Stimulated activated naive CD8-positive, alpha-beta T cell treated with anti-CD3 and anti-CD28 coated beads, Interleukin-15, amount 100 ng/mL, for 72 hours (primary cell): ENCODE data around the gene ARF5.
"Not testable (repeated sequence)": the region's sequence is repeated elsewhere in the genome, so short reads cannot be mapped to it uniquely, and the experiment has no call there.

Experiments
- ATAC-seq: fragments of 150-1000 bp; cut with Tn5 transposase; 2 replicates; pipeline ENCODE4 v1.10.0; 2021; ENCODE audit warnings: mild to moderate bottlenecking, moderate library complexity
- DNase-seq, 2 donors: peaks; one replicate each; pipeline ENCODE4 v3.0.0; 2021 to 2022
- H3K27ac Mint-ChIP-seq, 2 donors: one replicate each; pipeline ENCODE4 v1.8.0; 2022; ENCODE audit warnings: mild to moderate bottlenecking in 2 of 2, mixed read lengths in 2 of 2, moderate library complexity in 2 of 2
- H3K27me3 Mint-ChIP-seq: one replicate; pipeline ENCODE4 v1.8.0; 2022; ENCODE audit warnings: mixed read lengths
- H3K4me1 Mint-ChIP-seq: one replicate; pipeline ENCODE4 v1.8.0; 2022; ENCODE audit warnings: mild to moderate bottlenecking, mixed read lengths
- H3K4me3 Mint-ChIP-seq, 2 donors: one replicate each; pipeline ENCODE4 v1.8.0; 2022; ENCODE audit warnings: mild to moderate bottlenecking in 2 of 2, mixed read lengths in 2 of 2, moderate library complexity in 1 of 2
- H3K9me3 Mint-ChIP-seq, 2 donors: one replicate each; pipeline ENCODE4 v1.8.0; 2022; ENCODE audit warnings: mixed read lengths in 2 of 2

Gene ARF5

DNA sequence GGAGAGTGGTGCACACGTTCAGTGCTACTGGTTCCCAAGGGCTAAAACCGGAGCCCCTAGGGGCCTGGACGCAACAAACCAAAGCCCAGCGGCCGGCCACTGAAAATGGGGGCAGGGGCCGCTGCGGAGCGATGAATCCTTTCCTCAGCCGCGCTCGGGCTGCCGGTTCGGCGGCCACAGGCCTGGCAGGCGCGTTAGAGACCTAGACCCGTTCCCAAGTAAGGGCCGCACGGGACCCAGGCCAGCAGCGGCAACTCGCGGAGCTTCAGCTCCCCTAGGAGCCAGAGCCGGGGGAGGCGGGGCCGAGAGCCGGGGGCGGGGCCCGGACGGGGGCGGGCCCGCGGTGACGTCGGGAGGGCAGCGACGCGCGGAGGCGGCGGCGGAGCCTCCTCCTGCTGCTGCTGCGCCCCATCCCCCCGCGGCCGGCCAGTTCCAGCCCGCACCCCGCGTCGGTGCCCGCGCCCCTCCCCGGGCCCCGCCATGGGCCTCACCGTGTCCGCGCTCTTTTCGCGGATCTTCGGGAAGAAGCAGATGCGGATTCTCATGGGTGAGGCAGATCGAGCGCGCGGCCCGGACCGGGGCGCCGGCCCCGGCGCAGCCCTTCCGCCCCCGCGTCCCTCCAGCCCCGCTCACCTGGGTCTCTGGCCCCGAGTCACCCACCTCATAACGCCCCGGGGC, at the start of gene ARF5:
ARF5 (plus strand) TSS at position 393 of the 678 bp plus-strand sequence; CDS start at position 481, 88 bp downstream.
- peaks cover 53% of the 10 kb centered on the region for H3K4me1 Mint-ChIP-seq
- H3K9me3 Mint-ChIP-seq: no peaks in the 10 kb centered on the region
- peak within 1 kb of the TSS; percentile 88 to 94 for H3K27ac Mint-ChIP-seq
- DNase-seq: peak; percentile 84 to 87
- peak; percentile 85 for ATAC-seq
- peak within 1 kb of the TSS; percentile 87 to 92 for H3K4me3 Mint-ChIP-seq
- no peaks in the 10 kb centered on the region for H3K27me3 Mint-ChIP-seq

DNA sequence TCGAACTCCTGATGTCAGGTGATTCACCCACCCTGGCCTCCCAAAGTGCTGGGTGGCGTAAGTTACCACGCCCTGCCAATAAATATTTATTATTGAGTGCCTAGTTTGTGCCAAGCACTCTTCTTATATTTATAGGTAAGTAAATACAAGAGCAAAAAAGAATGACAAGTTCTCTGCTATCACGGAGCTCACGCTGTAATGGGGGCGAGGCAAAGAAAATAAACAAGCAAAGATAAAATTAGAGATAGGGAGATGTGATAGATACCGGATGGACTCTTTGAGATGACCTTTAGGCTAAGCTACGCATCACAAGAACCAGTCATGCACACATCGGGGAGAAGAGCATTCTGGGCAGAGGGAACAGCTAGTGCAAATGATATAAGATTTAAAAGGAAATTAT, 49.1 kb upstream of the ARF5 start:
- H3K27ac Mint-ChIP-seq: no peak overlapping the region
- H3K4me3 Mint-ChIP-seq: no peak overlapping the region
- H3K27me3 Mint-ChIP-seq: peaks cover 33% of the 10 kb centered on the region
- H3K9me3 Mint-ChIP-seq: no peaks in the 10 kb centered on the region
- ATAC-seq (no peak), DNase-seq (no peak)
- H3K4me1 Mint-ChIP-seq: peaks cover 6% of the 10 kb centered on the region

DNA sequence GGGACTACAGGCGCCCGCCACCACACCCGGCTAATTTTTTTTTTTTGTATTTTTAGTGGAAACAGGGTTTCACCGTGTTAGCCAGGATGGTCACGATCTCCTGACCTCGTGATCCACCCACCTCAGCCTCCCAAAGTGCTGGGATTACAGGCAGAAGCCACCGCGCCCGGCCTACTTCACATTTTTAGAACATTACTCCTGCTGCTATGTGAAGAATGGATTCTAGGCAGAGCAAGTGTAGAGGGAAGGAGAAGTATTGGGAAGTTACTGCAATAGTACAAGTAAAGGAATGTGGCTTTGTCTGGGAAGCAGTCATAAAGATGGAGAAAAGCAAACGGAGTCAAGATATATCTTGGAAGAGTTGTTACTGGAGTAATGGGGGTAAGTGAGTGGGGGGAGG, 47.8 kb upstream of the ARF5 start:
- not testable (repeated sequence) for ATAC-seq, H3K27ac Mint-ChIP-seq, H3K4me1 Mint-ChIP-seq, H3K4me3 Mint-ChIP-seq, H3K9me3 Mint-ChIP-seq, DNase-seq
- H3K27me3 Mint-ChIP-seq: peaks cover 28% of the 10 kb centered on the region

DNA sequence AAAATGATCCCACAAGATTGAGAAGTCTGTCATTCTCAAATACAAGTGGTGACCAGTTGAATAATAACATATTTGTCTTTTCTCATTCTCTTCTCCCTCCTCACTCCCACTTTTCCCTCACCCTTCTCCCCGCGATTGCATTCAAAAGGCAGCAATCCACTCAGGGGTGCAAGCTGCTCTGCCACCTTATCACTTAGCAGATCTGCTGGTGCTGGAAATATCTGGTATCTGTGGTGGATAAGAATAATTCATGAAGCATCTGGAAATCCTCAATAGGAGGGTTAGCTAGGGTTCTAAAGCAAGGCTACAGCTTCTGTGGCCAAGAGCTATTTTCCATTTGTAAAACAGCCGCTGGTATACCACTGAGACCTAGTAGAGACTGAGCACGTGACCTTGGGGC, 46.7 kb upstream of the ARF5 start:
- peaks cover 6% of the 10 kb centered on the region for H3K4me1 Mint-ChIP-seq
- no peak for ATAC-seq
- H3K4me3 Mint-ChIP-seq: no peak overlapping the region
- H3K9me3 Mint-ChIP-seq: peaks cover 8 to 14% of the 10 kb centered on the region in 2 donors
- H3K27ac Mint-ChIP-seq: no peak overlapping the region
- DNase-seq: no peak
- peaks cover 17% of the 10 kb centered on the region for H3K27me3 Mint-ChIP-seq

DNA sequence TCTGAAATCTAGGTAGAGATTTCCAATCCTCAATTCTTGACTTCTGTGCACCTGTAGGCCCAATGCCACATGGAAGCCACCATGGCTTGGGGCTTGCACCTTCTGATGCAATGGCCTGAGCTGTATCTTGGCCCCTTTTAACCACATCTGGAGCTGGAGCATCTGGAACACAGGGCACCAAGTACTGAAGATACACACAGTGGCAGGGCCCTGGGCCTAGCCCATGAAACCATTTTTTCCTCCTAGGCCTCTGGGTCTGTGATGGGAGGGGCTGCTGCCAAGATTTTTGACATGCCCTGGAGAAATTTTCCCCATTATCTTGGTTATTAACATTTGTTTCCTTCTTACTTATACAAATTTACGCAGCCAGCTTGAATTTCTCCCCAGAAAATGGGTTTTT, 41.9 kb upstream of the ARF5 start:
- Mint-ChIP-seq H3K27ac (no peak overlapping the region), H3K27me3 (no peaks in the 10 kb centered on the region), H3K4me3 (no peak overlapping the region), H3K4me1 (no peaks in the 10 kb centered on the region), H3K9me3 (peaks cover 14 to 21% of the 10 kb centered on the region in 2 donors)
- no peak for DNase-seq
- no peak for ATAC-seq

DNA sequence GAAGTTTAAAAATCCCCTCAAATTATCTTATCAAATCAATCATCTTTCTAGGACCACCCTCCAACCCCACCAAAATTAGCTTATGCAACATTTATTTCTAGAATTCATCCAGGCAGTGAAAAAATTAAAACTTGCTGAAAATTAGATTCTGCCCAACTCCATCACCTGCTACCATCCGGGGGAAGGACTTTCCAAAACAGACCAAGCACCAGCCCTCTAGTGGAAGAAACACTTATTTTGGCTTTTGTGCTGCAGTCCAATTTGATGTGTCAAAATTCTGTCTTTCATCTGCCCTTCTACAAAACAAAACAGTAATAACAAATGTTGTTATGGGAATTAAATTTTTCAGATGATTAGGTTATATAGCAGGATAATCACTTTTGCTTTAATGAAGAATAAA, 38.0 kb upstream of the ARF5 start:
- ATAC-seq (no peak), DNase-seq (no peak)
- no peaks in the 10 kb centered on the region for H3K27me3 Mint-ChIP-seq
- no peak overlapping the region for H3K27ac Mint-ChIP-seq
- H3K9me3 Mint-ChIP-seq: peaks cover 13 to 20% of the 10 kb centered on the region in 2 donors
- no peaks in the 10 kb centered on the region for H3K4me1 Mint-ChIP-seq
- H3K4me3 Mint-ChIP-seq: no peak overlapping the region

DNA sequence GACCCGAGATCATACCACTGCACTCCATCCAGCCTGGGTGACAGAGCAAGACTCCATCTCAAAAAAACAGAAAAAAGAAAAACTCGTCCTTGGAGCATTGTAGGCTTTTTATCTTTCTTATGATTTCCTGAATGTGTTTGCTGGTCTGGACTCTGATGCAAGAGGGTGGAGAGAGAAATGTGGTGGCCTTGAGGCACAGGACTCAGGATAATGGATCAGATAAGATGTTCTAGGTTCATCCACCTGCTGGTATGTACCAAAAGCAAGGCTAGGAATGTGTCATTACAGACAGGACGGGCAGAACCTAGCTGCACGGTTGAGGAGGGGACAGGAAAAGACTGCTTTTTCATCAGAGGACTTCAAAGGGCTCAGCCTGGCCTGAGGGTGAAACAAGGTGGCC, 36.3 kb upstream of the ARF5 start:
- ATAC-seq: no peak
- Mint-ChIP-seq H3K27me3 (no peaks in the 10 kb centered on the region), H3K9me3 (peaks cover 2 to 10% of the 10 kb centered on the region in 2 donors), H3K4me1 (no peaks in the 10 kb centered on the region), H3K4me3 (no peak overlapping the region), H3K27ac (no peak overlapping the region)
- DNase-seq: no peak

DNA sequence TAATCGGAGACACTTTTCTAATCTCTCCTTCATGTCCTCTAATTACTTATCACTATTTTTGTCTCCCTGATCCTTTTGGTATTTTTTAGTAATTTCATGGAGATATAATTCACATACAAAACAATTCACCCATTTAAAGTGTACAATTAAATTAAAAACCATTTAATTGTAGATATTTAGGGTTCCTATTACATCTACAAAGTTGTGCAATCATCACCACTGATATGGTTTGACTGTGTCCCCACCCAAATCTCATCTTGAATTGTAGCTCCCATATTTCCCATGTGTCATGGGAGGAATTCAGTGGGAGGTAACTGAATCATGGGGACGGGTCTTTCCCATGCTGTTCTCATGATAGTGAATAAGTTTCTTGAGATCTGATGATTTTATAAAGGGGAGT, 31.8 kb upstream of the ARF5 start:
- peaks cover 0 to 8% of the 10 kb centered on the region in 2 donors for H3K9me3 Mint-ChIP-seq

DNA sequence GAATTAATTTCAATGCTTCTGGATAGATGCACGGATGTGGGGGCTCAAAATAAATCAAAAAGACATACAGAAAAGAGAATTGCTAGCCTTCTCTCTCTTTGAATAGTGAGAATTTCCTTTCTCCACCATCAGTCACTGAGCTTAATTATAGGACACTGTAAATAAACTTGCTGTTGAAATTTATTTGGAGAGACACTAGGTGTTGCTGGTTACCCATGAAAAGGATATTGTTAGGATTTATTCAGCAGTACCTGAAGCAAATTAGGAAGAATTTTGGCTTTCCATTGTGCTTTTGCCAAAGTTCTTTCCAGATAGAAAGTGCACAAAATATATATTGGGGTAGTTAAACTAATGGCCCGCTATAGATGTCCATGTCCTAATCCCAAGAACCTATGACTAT, 30.4 kb upstream of the ARF5 start:
- Mint-ChIP-seq H3K27ac (no peak overlapping the region), H3K27me3 (no peaks in the 10 kb centered on the region), H3K4me3 (no peak overlapping the region), H3K4me1 (no peaks in the 10 kb centered on the region), H3K9me3 (peaks cover 0 to 8% of the 10 kb centered on the region in 2 donors)
- ATAC-seq: no peak
- DNase-seq: no peak

More for the DNA sequence above, 31.8 kb upstream of the ARF5 start:
- ATAC-seq (no peak), DNase-seq (no peak)
- H3K4me3 Mint-ChIP-seq: no peak overlapping the region
- H3K27ac Mint-ChIP-seq: no peak overlapping the region
- H3K4me1 Mint-ChIP-seq: no peaks in the 10 kb centered on the region
- no peaks in the 10 kb centered on the region for H3K27me3 Mint-ChIP-seq

DNA sequence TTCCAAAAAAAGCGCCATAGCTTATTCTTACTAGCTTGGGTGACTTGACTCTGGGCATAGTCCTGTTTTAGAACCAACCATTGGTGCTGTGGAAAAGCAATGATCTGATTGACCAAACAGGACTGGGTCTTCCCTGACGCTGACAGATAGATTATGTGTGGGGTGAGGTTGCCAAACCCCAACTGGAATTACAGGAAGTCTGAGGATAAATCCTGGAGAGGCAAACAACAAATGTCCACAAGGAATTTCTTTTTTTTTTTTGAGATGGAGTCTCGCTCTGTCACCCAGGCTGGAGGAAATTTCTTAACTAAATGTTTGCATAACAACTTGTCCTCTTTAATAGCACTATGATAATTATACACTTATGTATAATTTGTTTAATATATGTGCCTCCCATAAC, 22.0 kb upstream of the ARF5 start:
- H3K9me3 Mint-ChIP-seq: peaks cover 4 to 16% of the 10 kb centered on the region in 2 donors
- no peaks in the 10 kb centered on the region for H3K27me3 Mint-ChIP-seq
- H3K27ac Mint-ChIP-seq: no peak overlapping the region
- no peak overlapping the region for H3K4me3 Mint-ChIP-seq
- H3K4me1 Mint-ChIP-seq: no peaks in the 10 kb centered on the region
- no peak for ATAC-seq
- no peak for DNase-seq

DNA sequence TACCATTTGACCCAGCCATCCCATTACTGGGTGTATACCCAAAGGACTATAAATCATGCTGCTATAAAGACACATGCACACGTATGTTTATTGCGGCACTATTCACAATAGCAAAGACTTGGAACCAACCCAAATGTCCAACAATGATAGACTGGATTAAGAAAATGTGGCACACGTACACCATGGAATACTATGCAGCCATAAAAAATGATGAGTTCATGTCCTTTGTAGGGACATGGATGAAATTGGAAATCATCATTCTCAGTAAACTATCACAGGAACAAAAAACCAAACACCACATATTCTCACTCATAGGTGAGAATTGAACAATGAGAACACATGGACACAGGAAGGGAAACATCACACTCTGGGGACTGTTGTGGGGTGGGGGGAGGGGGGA, 20.2 kb upstream of the ARF5 start:
- H3K4me1 Mint-ChIP-seq, H3K4me3 Mint-ChIP-seq, H3K27ac Mint-ChIP-seq, H3K27me3 Mint-ChIP-seq, DNase-seq, ATAC-seq: not testable (repeated sequence)
- peaks cover 4 to 13% of the 10 kb centered on the region in 2 donors for H3K9me3 Mint-ChIP-seq

DNA sequence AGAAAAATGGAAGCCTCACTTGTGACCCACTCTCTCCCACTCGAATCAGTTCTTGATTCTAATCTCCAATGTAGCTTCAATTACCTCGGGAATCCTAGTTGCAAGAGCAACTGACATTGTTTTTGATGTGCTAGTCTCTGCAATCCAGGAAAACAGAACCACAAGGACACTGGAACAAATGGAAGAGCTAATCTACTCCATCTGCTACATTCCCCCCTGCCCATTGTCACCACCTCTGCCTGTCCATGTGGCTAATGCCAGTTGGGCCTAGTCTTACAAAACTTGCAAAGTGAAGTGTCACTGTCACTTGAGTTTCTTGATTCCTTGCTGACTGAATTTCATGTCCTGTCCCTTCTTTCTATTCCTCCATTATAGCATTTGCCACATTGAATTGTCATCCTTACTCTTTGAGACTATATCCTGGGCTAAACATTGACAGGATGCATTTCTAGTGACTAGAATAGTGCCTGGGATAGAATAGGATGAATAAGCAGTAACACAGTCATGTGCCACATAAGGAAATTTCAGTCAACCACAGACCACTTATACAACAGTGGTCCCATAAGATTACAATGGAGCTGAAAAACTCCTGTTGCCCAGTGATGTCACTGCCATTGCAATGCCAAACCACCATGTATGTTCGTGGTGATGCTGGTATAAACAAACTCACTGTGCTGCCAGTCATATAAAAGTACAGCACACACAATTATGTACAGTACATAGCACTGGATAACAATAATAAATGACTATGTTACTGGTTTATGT, 16.3 kb upstream of the ARF5 start:
- Mint-ChIP-seq H3K9me3 (no peaks in the 10 kb centered on the region), H3K4me1 (no peaks in the 10 kb centered on the region), H3K4me3 (no peak overlapping the region), H3K27me3 (no peaks in the 10 kb centered on the region), H3K27ac (no peak overlapping the region)
- no peak for DNase-seq
- no peak for ATAC-seq

DNA sequence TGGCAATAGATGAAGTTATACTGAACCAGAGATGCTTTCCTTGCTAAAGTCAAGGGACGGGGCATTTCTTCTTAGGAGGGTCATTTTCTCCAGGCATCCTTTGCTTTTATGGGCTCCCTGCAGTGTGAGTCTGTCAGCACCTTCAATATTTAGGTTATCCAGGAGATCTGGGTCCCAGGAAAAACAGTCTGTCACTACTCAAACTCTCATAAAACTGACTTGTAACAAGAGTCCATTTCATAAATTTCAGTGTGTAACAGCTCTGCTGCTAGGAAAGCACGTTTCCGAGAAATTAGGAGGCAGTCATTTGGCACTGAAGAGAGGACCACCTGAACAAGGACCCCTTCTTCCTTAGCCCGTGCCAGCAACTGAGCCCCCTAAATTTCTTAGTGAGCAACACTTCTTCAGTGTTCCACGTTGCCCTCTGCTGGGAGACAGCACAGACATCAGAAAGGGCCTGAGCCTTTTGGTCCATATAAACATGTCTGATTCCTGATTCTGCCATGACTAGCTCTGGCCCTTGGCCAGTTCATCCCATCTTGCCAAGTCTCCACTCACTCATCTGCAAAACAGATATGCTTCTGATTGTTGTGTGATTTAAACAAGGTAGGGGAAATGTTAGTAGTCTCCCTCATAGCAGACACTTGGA, 10.1 kb upstream of the ARF5 start:
- DNase-seq: no peak
- ATAC-seq: no peak
- no peaks in the 10 kb centered on the region for H3K27me3 Mint-ChIP-seq
- H3K4me3 Mint-ChIP-seq: no peak overlapping the region
- no peak overlapping the region for H3K27ac Mint-ChIP-seq
- H3K4me1 Mint-ChIP-seq: peaks cover 29% of the 10 kb centered on the region
- no peaks in the 10 kb centered on the region for H3K9me3 Mint-ChIP-seq

DNA sequence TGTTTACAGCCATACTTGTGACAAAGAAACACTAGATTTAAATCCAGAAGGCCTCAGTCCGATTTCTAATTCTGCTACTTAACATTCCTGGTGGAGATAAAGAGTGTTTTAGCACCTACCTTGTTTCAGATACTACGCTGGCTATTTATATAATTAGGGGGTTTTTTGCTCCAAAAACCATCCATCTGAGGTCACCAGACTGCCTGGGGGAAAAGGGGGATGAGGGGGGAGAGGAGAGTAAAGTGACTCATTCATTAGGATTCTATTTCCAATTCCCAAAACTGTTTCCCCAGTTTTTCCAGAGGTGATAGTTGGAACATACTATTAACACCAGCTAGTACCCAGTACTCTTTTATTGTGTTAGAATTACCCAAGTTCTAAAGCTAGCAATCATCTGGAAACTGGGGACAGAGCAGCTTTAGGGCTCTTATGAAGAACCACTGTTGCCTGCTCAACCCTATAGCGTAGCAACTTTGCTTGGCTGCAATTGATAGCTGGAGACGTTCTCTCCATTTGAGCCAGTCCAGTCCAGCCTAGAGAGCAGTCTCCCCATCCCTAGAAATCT, 9.4 kb upstream of the ARF5 start:
- H3K9me3 Mint-ChIP-seq: no peaks in the 10 kb centered on the region
- H3K27me3 Mint-ChIP-seq: no peaks in the 10 kb centered on the region
- H3K27ac Mint-ChIP-seq: no peak overlapping the region
- no peak for ATAC-seq
- no peak for DNase-seq
- H3K4me1 Mint-ChIP-seq: peaks cover 35% of the 10 kb centered on the region
- no peak overlapping the region for H3K4me3 Mint-ChIP-seq

DNA sequence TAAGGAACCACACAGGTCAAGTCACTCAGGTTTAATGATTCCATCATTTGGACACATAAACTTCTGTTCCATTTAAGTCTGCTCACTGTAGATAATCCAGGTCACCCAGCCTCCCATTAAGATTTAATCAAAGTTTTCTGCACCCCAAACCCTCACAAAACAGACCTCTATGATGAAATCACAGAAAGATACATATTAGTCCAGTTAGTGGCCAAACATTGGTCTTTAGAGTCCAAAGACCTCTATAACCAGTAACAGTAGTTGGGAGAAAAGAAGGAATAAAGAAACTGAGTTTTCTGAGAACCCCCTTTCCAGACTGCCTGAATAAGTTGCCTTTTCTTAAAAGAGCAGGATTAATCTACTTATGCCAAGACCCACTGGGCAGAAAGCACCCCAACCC, 7.6 kb upstream of the ARF5 start:
- Mint-ChIP-seq H3K27ac (peak overlapping the region in 1 of 2 donors; percentile 11), H3K9me3 (no peaks in the 10 kb centered on the region), H3K4me3 (no peak overlapping the region), H3K4me1 (peaks cover 50% of the 10 kb centered on the region), H3K27me3 (no peaks in the 10 kb centered on the region)
- no peak for DNase-seq
- no peak for ATAC-seq

DNA sequence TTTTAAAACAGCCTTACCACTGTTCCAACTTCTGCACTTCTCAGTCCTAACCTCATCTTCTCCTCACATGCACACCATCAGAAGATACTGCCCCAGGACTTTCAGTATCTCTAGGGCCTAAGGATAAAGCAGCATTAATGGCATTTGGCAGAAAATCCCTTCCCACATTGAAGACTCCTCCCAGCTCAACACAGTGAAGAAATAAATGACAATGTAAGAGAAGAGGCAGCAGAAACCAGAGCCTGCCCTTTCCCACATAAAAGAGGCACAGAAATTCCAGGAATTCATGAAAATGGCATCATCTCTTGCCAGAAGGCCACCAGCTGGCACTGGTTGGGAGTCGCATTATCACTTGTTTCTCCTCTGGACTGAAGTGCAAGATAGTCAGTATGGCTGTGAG, 6.5 kb upstream of the ARF5 start:
- no peaks in the 10 kb centered on the region for H3K9me3 Mint-ChIP-seq
- no peaks in the 10 kb centered on the region for H3K27me3 Mint-ChIP-seq
- no peak overlapping the region for H3K4me3 Mint-ChIP-seq
- H3K27ac Mint-ChIP-seq: no peak overlapping the region
- DNase-seq: no peak
- peaks cover 52% of the 10 kb centered on the region for H3K4me1 Mint-ChIP-seq
- ATAC-seq: no peak
